HepG2 (cell line): ENCODE data around the gene PYGL. TPM values are rescaled to one million over a fixed set of nuclear protein-coding genes. Genes with fewer than 3 reads are reported as not detected.

Experiments used
- ATAC-seq: fragments of 200-7000 bp; cut with Tn5 transposase; 3 replicates; pipeline ENCODE4 v1.9.1; 2020; ENCODE audit warnings: mild to moderate bottlenecking, moderate library complexity
- BruUV-seq: library from RNA; stranded (reverse); fragments of 400-500 nt; replicated peaks from 2 replicates; lab custom pipeline; 2021; lab: Mats Ljungman, UMichigan
- CTCF ChIA-PET: fragments of 300-600 bp; formaldehyde crosslinking; extraction: SDS; loops from one replicate; lab custom pipeline; 2021; ENCODE audit warnings: low total read pairs, inconsistent platforms, low intra/inter-chr PET ratio; lab: Yijun Ruan, JAX
- POLR2A ChIA-PET: fragments of 350-600 bp; sonication (Branson Sonifier 250); formaldehyde crosslinking; loops from one replicate; lab custom pipeline; 2020; ENCODE audit warnings: antibody characterized with exemption, inconsistent platforms; lab: Yijun Ruan, JAX
- DNase-seq: peaks from one replicate; pipeline ENCODE4 v3.0.0-alpha.2; 2015; ENCODE audit warnings: low spot score
- FAIRE-seq: peaks from 3 replicates; lab custom pipeline; 2011; peaks lifted over from hg19 to GRCh38; lab: Jason Lieb, UNC
- H2AFZ ChIP-seq: one replicate; pipeline ENCODE4 v1.6.1; 2011; ENCODE audit warnings: low read length, inconsistent platforms
- H3K27ac ChIP-seq: fragments of 300-600 bp; 3 replicates; pipeline ENCODE4 v1.8.0; 2011; ENCODE audit warnings: mixed run types, mild to moderate bottlenecking, mixed read lengths, low read length, inconsistent platforms; ENCODE audit not compliant: insufficient read depth; ENCODE audit errors: extremely low read length
- H3K27me3 ChIP-seq, 2 experiments: fragments of 200-600 bp in 1 of 2; 2 replicates in 1 of 2; 3 replicates in 1 of 2; pipeline versions ENCODE4 v1.6.0 to v1.8.0; 2011; ENCODE audit warnings: low read length in 2 of 2, mild to moderate bottlenecking in 2 of 2, moderate library complexity in 2 of 2, inconsistent platforms in 1 of 2; ENCODE audit not compliant: insufficient read depth in 2 of 2, control insufficient read depth in 1 of 2
- H3K36me3 ChIP-seq, 2 experiments: fragments of 200-600 bp in 1 of 2; replicated peaks in 1 of 2; 2 replicates in 1 of 2; 3 replicates in 1 of 2; pipeline versions ENCODE4 v1.5.1 to v1.8.0; 2011; ENCODE audit warnings: low read length in 2 of 2, inconsistent platforms in 1 of 2; ENCODE audit not compliant: insufficient read depth in 2 of 2, control insufficient read depth in 1 of 2
- H3K4me1 ChIP-seq: 2 replicates; pipeline ENCODE4 v1.5.1; 2012; ENCODE audit warnings: low read length, inconsistent platforms; ENCODE audit not compliant: insufficient read depth
- H3K4me2 ChIP-seq: 2 replicates; pipeline ENCODE4 v1.6.0; 2011; ENCODE audit warnings: low read depth, low read length, inconsistent platforms
- H3K4me3 ChIP-seq, 3 experiments: fragments of 200-600 bp in 1 of 3; sonication (generic), shearing (Covaris generic) in 1 of 3; replicated peaks in 1 of 3; 2 replicates each; pipeline ENCODE4 v1.5.1; 2011 to 2016; ENCODE audit warnings: low read length in 3 of 3, inconsistent platforms in 2 of 3, low read depth in 2 of 3, mild to moderate bottlenecking in 2 of 3, control low read depth in 1 of 3, mixed read lengths in 1 of 3; ENCODE audit not compliant: insufficient read depth in 1 of 3
- H3K79me2 ChIP-seq: one replicate; pipeline ENCODE4 v1.6.1; 2011; ENCODE audit warnings: low read length, inconsistent platforms; ENCODE audit not compliant: insufficient read depth
- H3K9ac ChIP-seq: 2 replicates; pipeline ENCODE4 v1.6.0; 2011; ENCODE audit warnings: mild to moderate bottlenecking, low read depth, low read length, inconsistent platforms; ENCODE audit not compliant: insufficient read depth
- H3K9me3 ChIP-seq: 2 replicates; pipeline ENCODE4 v1.5.1; 2012; ENCODE audit warnings: mild to moderate bottlenecking, low read length
- H4K20me1 ChIP-seq: 2 replicates; pipeline ENCODE4 v1.6.0; 2011; ENCODE audit warnings: inconsistent platforms, mild to moderate bottlenecking, low read length, moderate library complexity; ENCODE audit not compliant: insufficient read depth
- ATF7-NPFF ChIP-seq: sonication (generic); formaldehyde crosslinking; IDR thresholded peaks from 2 replicates; pipeline ENCODE4 v1.8.1; 2023; ENCODE audit warnings: mild to moderate bottlenecking, low read depth, missing genetic modification reagents, moderate library complexity
- BCL3 ChIP-seq: sonication (generic); formaldehyde crosslinking; IDR thresholded peaks from 2 replicates; pipeline ENCODE4 v1.5.1; 2020; ENCODE audit warnings: mild to moderate bottlenecking, missing genetic modification reagents, moderate library complexity
- BORCS8-MEF2B ChIP-seq: sonication (generic); formaldehyde crosslinking; IDR thresholded peaks from 2 replicates; pipeline ENCODE4 v1.8.0; 2022; ENCODE audit warnings: mild to moderate bottlenecking, missing genetic modification reagents
- BRCA1 ChIP-seq: sonication (generic); formaldehyde crosslinking; IDR thresholded peaks from 2 replicates; pipeline ENCODE4 v1.4.0; 2020; ENCODE audit warnings: missing genetic modification reagents
- ELF3 ChIP-seq: IDR thresholded peaks from 2 replicates; pipeline ENCODE4 v1.6.1; 2016; ENCODE audit warnings: missing genetic modification reagents, missing compliant biosample characterization
- KAT7 ChIP-seq: IDR thresholded peaks from 2 replicates; pipeline ENCODE4 v1.6.1; 2018; ENCODE audit warnings: borderline replicate concordance, missing compliant biosample characterization
- KDM5B ChIP-seq: sonication (generic); formaldehyde crosslinking; IDR thresholded peaks from 2 replicates; pipeline ENCODE4 v1.4.0; 2020; ENCODE audit warnings: missing genetic modification reagents, mild to moderate bottlenecking, borderline replicate concordance
- NCOA5 ChIP-seq: sonication (generic); formaldehyde crosslinking; IDR thresholded peaks from 2 replicates; pipeline ENCODE4 v1.4.0; 2020; ENCODE audit warnings: missing genetic modification reagents
- NR2F2 ChIP-seq: IDR thresholded peaks from 2 replicates; pipeline ENCODE4 v1.6.1; 2012; ENCODE audit warnings: low read depth, inconsistent platforms, borderline replicate concordance
- ZMAT5 ChIP-seq: sonication (generic); formaldehyde crosslinking; IDR thresholded peaks from 2 replicates; pipeline ENCODE4 v1.5.0; 2020; ENCODE audit warnings: mild to moderate bottlenecking, low read depth, missing genetic modification reagents, borderline replicate concordance
- ZNF235 ChIP-seq: sonication (generic); formaldehyde crosslinking; IDR thresholded peaks from 2 replicates; pipeline ENCODE4 v1.8.1; 2023; ENCODE audit warnings: mild to moderate bottlenecking, missing genetic modification reagents, borderline replicate concordance
- ZNF251 ChIP-seq: sonication (generic); formaldehyde crosslinking; IDR thresholded peaks from 2 replicates; pipeline ENCODE4 v1.9.0; 2021; ENCODE audit warnings: mild to moderate bottlenecking, missing genetic modification reagents
- ZNF484 ChIP-seq: sonication (generic); formaldehyde crosslinking; IDR thresholded peaks from 2 replicates; pipeline ENCODE4 v1.5.1; 2020; ENCODE audit warnings: mild to moderate bottlenecking, low read depth, missing genetic modification reagents, borderline replicate concordance
- ZNF589 ChIP-seq: sonication (generic); formaldehyde crosslinking; conservative IDR thresholded peaks from 2 replicates; pipeline ENCODE4 v1.8.0; 2022; ENCODE audit warnings: mild to moderate bottlenecking, moderate library complexity, missing genetic modification reagents
- ZNF747 ChIP-seq: sonication (generic); formaldehyde crosslinking; IDR thresholded peaks from 2 replicates; pipeline ENCODE4 v1.8.1; 2023; ENCODE audit warnings: missing genetic modification reagents, mild to moderate bottlenecking, borderline replicate concordance
- WGBS: methylation state at CpG from one replicate; pipeline ENCODE4 v1.1.6; 2017; ENCODE audit warnings: low lambda C conversion rate; 5-methylcytosine and 5-hydroxymethylcytosine counted together
- in situ Hi-C: cut with HindIII; loops from 2 replicates; pipeline ENCODE4 v1.10.0; 2017; ENCODE audit warnings: low pct_unique_long_range_greater_than_20kb; ENCODE audit not compliant: extremely low pct_ligation_motif_present
- intact Hi-C: fragments of 100-400 bp; cut with micrococcal nuclease; formaldehyde crosslinking; loops from one replicate; pipeline ENCODE4 v1.10.0; 2022; ENCODE audit not compliant: unreplicated experiment
- polyA plus RNA-seq, 8 experiments: library from polyadenylated mRNA; depleted of rRNA in 3 of 8; stranded (reverse) in 7 of 8; unstranded in 1 of 8; fragments of >200 nt; fragmentation: Illumina TruSeq in 4 of 8; extraction: Trizol in 4 of 8; gene quantifications; 2 replicates each; pipeline versions ENCODE4 v1.2.1 to v1.2.3, GENCODE V29; 2011 to 2016; ENCODE audit warnings: low read depth in 4 of 8, missing spikeins in 1 of 8, mixed read lengths in 1 of 8; ENCODE audit not compliant: insufficient read depth in 1 of 8
- total RNA-seq, 5 experiments: library from RNA; depleted of rRNA; stranded (reverse); fragments of >200 nt; fragmentation: Illumina TruSeq; extraction: Trizol; gene quantifications; 2 replicates each; pipeline ENCODE4 v1.2.3, GENCODE V29; 2016; ENCODE audit warnings: low read depth in 1 of 5
- TF ChIP-seq, protein P1 (sequence below): sonication (generic); formaldehyde crosslinking; IDR thresholded peaks from 2 replicates; pipeline ENCODE4 v1.8.0; 2023; ENCODE audit warnings: mild to moderate bottlenecking, missing genetic modification reagents

The PYGL gene
- total and polyA plus RNA-seq, 2 of the 13 experiments (the other 11 are each of a cell fraction or from before 2014, with no cell fraction given), result 98.4 to 110 TPM

- Histone ChIP-seq H3K4me1 (no peaks in the 10 kb centered on the region), H3K4me2 (no peak overlapping the region), H3K27me3 (peaks cover 0 to 16% of the 10 kb centered on the region in 2 experiments; a peak in 3 of 5 replicates), H2AFZ (no peak overlapping the region), H4K20me1 (no peaks in the 10 kb centered on the region), H3K36me3 (no peaks in the 10 kb centered on the region), H3K79me2 (no peaks in the 10 kb centered on the region), H3K4me3 (no peak overlapping the region), H3K9me3 (no peaks in the 10 kb centered on the region), H3K9ac (no peak overlapping the region), H3K27ac (no peak overlapping the region)
- CTCF ChIA-PET, result no interaction called here
- ATAC-seq (peak; percentile 35; the same call in 2 of the 3 replicates), FAIRE-seq (no peak), DNase-seq (no peak)
- 15% methylated on average over 6 of the region's 11 CpGs for WGBS
- POLR2A ChIA-PET, result no interaction called here
- TF ChIP-seq NCOA5 (CRISPR knock-in tag), result no peak
- no peak for TF ChIP-seq ZNF589 (CRISPR knock-in tag)
- no peak for TF ChIP-seq KAT7 (CRISPR knock-in tag)
- no peak for TF ChIP-seq ZNF484 (CRISPR knock-in tag)
- TF ChIP-seq ZNF251 (CRISPR knock-in tag), result no peak
- no peak for TF ChIP-seq ELF3
- no peak for TF ChIP-seq ZMAT5
- no TSS peak for BruUV-seq
- intact Hi-C loops (no loop called here), in situ Hi-C loops (no loop called here)
Observed at GRCh38 chr14:50972734-50973133, 28.5 kb upstream of the PYGL start.

- CTCF ChIA-PET, result no interaction called here
- intact Hi-C loops, result no loop called here
- TF ChIP-seq NR2F2 (no peak), BORCS8-MEF2B (CRISPR knock-in tag) (no peak), BCL3 (CRISPR knock-in tag) (no peak), ZNF747 (no peak), ZNF235 (CRISPR knock-in tag) (no peak), KDM5B (CRISPR knock-in tag) (no peak), ATF7-NPFF (CRISPR knock-in tag) (no peak), BRCA1 (CRISPR knock-in tag) (no peak)
- TF ChIP-seq, protein P1, sequence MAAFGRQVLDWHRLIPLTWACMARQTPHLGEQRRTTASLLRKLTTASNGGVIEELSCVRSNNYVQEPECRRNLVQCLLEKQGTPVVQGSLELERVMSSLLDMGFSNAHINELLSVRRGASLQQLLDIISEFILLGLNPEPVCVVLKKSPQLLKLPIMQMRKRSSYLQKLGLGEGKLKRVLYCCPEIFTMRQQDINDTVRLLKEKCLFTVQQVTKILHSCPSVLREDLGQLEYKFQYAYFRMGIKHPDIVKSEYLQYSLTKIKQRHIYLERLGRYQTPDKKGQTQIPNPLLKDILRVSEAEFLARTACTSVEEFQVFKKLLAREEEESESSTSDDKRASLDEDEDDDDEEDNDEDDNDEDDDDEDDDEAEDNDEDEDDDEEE (CRISPR knock-in tag), result no peak
Observed at GRCh38 chr14:50970886-50971781, 26.9 kb upstream of the PYGL start.

More at GRCh38 chr14:50970886-50971781, 26.9 kb upstream of the PYGL start:
- no peak overlapping the region for H3K27ac ChIP-seq
- 45% methylated on average over 6 of the region's 6 CpGs for WGBS
- ATAC-seq, result no peak
- peaks cover 0 to 11% of the 10 kb centered on the region in 2 experiments; a peak in 2 of 5 replicates for H3K27me3 ChIP-seq
- H3K9me3 ChIP-seq, result no peaks in the 10 kb centered on the region
- no peak for FAIRE-seq
- BruUV-seq, result no TSS peak
- H2AFZ ChIP-seq, result no peak overlapping the region
- H3K36me3 ChIP-seq, result no peaks in the 10 kb centered on the region
- no peaks in the 10 kb centered on the region for H4K20me1 ChIP-seq
- H3K4me1 ChIP-seq, result no peaks in the 10 kb centered on the region
- H3K4me2 ChIP-seq, result no peak overlapping the region
- no peak overlapping the region for H3K4me3 ChIP-seq
- no peak overlapping the region for H3K9ac ChIP-seq
- in situ Hi-C loops, result no loop called here
- POLR2A ChIA-PET, result no interaction called here
- DNase-seq, result no peak
- H3K79me2 ChIP-seq, result no peaks in the 10 kb centered on the region
